Amniotic stem cell (primary cell): ENCODE measurements around the gene OR10A3.

Experiments used
- DNase-seq: peaks from one replicate; lab custom pipeline; 2025; lab: John Stamatoyannopoulos, UW

Gene OR10A3

DNA sequence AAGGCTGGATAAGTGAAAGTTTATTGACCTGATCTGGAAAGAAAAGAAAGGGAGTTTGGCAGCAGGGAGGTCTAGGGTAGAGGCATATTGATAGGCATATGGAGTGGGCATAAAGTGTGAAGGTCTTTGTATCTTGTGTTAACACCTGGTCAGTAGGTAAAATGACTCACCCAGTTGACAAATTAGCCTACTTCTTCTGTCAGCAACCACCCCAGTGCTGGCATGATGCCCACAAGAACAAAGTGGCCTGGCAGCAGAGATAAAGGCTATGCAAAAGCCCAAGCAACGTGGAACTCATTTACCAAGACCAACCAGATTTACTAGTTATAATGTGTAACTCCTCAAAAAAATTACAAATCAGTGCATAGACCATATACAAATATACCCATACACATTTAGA is 4.9 kb downstream of the OR10A3 start:
- no peak for DNase-seq

DNA sequence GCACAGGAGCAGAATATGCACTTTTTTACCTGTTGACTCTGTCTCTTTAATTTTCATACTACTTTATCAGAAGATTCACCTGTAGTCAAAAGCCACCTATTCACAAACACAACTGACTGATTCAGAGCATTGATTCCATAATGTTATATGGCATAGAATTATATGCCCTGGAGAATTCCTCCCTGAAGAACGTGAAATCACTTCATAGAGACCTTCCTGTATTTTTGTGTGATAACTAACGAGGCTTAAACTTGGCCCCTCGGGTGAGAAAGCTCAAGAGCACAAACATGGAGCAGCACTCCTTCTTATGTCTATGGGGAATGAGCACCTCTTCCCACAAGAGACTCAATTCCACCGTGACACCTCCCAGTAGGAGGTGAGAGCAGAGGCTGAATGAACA is 10.3 kb downstream of the OR10A3 start, which contains the start of gene OR10A6:
TSS of gene OR10A6 (minus strand) at position 101 of the 400 bp plus-strand sequence. CDS start 2,606 bp downstream, outside the sequence.
- no peak for DNase-seq

GRCh38 chr11:7927635-7928034 is 13.9 kb downstream of the OR10A3 start:
- DNase-seq = no peak

DNA sequence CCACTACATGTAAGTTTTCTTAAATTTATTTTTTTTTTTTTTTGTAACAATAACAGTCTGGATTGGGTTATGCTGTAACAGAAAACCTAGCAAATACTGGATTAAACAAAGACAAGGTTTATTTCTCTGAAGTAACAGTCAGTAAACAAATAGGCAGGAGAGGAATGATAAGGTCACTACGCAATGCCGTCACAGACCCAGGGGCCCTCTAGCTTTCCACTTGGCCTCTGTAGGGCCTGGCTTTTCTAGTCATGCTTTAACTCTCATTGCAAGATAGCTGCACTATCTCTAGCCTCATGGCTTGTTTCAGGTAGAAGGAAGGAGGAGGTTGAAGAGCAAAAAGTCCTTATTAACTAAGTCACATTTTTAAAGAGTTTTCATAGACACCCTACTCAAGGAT is 17.0 kb downstream of the OR10A3 start:
- DNase-seq = no peak

DNA sequence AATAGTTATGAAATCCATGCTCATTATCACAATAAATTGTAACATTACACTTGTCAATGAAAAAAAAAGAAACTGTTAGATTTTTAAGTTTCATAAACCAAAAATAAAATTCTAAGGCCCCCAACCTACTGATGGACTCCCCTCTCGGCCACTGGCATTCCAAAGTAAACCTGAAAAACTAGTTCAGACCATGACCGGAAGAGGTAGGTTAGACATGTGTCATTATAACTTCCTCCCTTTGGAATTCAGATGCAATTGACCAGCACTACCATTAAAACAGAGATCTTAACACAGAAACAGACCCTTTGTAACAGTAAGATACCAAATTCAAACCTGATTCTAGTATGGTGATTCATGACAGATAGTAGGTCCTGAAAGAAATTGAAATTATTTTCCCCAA is 23.4 kb downstream of the OR10A3 start:
- DNase-seq = no peak

- DNase-seq = no peak
Observed at GRCh38 chr11:7911011-7911410, 30.5 kb downstream of the OR10A3 start.

- DNase-seq = no peak
Observed at GRCh38 chr11:7910286-7910788, 31.2 kb downstream of the OR10A3 start.

DNA sequence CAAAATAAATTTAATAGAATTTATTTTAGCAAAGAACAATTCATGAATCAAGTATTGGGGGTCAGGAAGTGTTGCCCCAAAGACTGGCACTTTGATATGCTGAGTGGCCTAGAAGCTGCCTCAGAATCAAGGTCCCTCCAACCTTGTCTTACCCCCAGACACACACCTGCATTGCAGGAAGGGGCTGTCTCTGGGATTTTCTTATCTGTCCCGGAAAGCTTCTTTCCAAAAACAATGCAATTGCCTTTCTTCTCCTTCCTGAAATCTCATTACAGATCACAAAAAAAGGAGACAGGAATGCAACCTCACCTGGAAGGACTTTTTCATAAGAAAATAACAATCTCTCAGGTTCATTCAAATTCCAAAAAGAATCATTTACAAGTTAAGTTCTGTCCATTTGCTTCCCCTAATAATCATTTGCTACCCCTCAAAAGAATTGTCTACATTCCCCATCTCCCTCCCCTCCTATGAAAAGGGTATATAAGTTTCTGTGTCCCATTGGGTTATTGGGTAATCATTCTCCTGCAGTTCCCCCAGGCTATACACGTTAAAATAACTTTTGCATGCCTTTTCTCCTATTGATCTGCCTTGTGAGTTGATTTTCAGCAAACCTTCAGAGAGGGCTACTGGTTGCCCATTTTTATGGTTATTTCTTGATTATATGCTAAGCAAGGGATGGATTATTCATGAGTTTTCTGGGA is 31.8 kb downstream of the OR10A3 start:
- no peak for DNase-seq

DNA sequence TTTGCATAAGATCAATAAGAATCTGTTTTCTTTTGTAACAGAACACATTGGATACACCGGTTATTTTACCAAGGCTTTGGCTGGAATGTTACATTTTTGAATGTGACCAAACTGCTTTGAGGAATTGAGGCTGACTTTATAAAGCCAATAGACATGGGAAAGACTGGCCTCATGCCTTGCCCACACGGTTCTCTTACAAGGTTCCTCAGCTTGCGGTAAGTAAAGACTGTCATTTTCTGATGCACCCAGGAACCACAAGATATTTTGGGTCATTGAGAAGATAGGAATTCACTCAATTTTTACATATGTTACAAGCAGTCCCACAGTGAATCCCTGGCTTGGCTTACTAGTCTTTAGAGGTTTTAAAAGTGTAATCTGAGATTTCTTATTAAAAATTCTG is 34.4 kb downstream of the OR10A3 start:
- no peak for DNase-seq

DNA sequence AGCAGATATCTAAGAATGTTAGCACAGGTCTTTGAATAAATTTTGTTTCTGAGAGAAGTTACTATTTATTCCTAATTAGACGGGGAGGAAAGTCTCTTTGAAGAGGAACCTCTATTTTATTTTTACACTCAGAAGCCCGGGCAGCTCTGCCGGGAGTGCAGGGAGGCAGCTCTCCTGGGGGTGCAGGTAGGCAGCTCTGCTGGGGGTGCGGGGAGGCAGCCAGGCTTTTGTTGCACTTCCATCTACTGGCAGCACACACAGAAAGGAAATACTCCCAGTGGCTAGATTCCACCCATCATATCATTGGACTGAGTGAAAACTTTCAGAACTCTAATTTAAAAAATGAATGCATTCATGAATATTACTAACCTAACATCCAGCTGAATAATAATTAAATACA is 35.0 kb downstream of the OR10A3 start:
- no peak for DNase-seq

GRCh38 chr11:7905961-7906429 is 35.5 kb downstream of the OR10A3 start:
- no peak for DNase-seq

DNA sequence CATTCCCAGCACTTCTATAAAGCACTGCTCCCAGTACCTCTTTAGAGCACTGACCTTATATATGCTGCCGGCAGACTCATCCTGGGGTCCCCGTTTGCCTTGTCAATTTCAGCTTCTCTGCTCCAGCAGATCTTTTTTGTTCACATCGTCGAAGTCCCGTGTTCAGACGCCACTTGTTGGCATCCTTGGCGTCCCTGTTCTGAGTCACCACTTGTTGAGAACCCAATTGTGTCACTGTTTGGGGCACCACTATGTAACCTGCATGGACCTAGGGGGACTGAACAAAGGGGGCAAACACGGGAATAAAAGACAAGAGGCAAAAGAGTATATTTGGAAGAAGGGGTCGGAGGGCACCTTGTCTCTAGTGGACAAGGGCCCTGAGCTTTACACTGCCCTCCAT is 36.0 kb downstream of the OR10A3 start:
- no peak for DNase-seq

GRCh38 chr11:7904917-7905316 is 36.6 kb downstream of the OR10A3 start:
- peak; percentile 39 for DNase-seq

- no peak for DNase-seq
Observed at GRCh38 chr11:7903940-7904339, 37.6 kb downstream of the OR10A3 start.

- DNase-seq = no peak
Observed at GRCh38 chr11:7901319-7901854, 40.1 kb downstream of the OR10A3 start.

DNA sequence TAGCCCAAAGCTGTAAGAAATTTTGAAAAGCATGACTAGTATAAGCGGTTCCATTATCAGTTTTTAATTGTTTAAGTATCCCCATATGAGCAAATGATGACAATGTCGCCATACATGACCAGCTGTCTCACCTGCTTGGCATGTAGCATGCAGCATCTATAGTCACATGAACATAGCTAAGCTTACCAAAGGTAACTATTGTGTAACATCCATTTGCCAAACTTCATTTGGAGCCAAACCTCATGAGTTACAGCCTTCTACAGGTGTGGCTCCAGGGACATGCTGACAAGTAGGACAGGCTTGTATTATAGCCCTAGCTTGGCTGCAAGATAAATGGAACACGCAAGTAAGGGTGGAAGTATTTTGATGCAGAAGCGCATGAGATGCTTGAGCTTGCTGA is 40.8 kb downstream of the OR10A3 start:
- DNase-seq = no peak

DNA sequence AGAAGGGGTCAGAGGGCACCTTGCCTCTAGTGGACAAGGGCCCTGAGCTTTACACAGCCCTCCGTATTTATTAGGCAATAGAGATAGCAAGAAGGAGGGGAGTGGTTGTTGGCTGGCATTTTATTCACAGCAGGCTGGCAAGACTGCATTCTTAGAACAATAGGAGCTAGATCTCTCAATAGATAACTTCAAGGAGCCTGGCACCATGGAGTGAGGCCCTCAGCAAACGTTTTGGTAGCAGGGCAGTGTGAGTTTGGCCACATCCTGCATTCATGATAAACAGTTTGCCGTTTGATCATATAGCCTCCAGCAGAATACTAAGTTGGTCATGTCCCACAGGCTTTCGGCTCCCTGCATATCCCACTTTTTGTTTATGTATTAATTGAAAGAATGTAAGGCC is 42.1 kb downstream of the OR10A3 start:
- no peak for DNase-seq

DNA sequence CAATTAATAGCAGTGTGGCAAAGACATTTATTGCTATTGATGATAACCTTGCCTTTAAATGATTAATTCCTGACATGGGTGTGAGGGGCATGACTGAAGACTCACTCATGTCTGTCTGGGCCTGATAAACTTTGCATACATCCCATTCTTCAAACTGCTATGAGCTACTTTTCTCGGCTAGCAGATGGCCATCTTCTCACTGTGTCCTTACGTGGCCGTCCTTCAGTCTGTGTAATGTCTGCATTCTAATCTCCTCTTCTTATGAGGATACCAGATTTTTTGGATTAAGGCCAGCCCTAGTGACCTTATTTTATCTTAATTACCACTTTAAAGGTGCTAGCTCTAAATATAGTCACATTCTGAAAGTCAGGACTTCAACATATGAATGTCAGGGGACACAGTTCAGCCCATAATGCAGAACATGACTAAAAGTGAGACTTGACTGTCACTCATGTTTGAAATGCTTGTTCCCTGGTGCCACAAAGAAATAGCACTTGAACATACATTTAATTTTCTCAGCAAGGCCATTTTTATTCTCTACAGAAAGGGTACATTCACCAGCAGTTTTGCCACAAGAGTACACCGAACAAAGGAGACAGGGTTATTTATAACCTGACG is 42.7 kb downstream of the OR10A3 start:
- DNase-seq = no peak

DNA sequence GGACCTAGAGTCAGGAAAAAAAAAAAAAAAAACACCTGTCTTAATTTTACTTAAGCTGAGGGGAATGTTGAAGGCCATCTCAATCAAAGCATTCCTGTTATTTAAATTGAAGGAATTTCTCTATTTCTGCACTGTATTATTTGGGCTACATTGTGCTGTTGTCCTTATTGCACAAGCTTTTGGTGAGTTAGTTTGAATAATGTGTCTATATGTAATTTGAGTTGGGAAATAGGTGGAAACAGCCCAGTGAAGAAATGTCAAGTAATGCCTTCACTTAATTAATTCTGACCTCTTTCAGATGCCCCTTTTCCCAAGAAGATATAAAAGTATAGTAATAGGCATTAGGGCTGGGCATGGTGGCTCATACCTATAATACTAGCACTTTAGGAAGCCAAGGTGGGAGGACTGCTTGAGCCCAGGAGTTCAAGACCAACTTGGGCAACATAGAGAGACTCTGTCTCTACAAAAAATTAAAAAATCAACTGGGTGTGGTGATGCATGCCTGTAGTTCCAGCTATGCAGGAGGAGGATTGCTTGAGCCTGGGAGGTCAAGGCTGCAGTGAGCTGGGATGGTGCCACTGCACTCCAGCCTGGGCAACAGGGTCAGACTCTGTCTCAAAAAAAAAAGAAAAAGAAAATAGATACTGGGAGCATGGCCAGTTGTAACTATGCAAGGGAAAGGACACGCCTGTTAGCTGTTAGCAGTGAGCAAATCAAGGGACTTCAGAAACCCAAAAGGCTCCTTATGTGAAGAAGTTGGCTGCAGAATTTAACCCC is 45.3 kb downstream of the OR10A3 start:
- DNase-seq = no peak

DNA sequence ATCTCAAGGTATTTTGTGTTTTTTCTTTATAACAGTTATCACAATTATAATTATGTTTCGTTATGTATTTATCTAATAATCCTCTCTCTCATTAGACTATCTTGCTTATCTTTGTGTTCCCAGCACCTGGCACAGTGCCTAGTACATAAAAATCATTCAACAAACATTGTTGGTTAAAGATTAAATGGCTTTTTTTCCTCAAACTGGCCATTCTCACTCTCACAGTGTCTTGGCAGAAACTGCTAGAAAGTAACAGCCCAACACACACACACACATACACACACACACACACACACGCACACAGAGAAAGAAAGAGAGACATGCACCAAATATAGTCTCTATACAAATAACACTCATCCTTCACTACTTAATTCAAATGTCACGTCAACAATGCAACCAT is 47.3 kb downstream of the OR10A3 start:
- no peak for DNase-seq

- no peak for DNase-seq
Observed at GRCh38 chr11:7893796-7894195, 47.7 kb downstream of the OR10A3 start.

- peak; percentile 41 for DNase-seq
Observed at GRCh38 chr11:7892840-7893254, 48.7 kb downstream of the OR10A3 start.
